ENCODE measurements around the gene TMEM150B.

The TMEM150B gene

GRCh38 chr19:55306712-55307111 is 18.4 kb downstream of the TMEM150B start:
- Histone ChIP-seq H3K9me3 (ENCODE audit: insufficient read depth, low read length) (no peaks in the 10 kb centered on the region), H3K36me3 (ENCODE audit: insufficient read depth, insufficient read length, low read length) (peaks cover 65% of the 10 kb centered on the region), H3K4me3 (ENCODE audit: insufficient read length, low read depth) (no peak overlapping the region), H3K9ac (ENCODE audit: insufficient read length, low read depth) (no peak overlapping the region), H3K4me1 (ENCODE audit: insufficient read depth, insufficient read length) (no peaks in the 10 kb centered on the region), H3K27me3 (ENCODE audit: insufficient read depth, insufficient read length) (no peaks in the 10 kb centered on the region)
- no peak for DNase-seq (ENCODE audit: low read depth, low spot score)
- TF ChIP-seq YY1 (IDR thresholded peaks at IDR 0.05; ENCODE audit: insufficient read depth, insufficient read length) (no peak), ZNF274 (IDR thresholded peaks at IDR 0.05; ENCODE audit: low read depth, low read length) (no peak), SUZ12 (IDR thresholded peaks at IDR 0.05; ENCODE audit: extremely low read depth, insufficient read depth, insufficient read length) (no peak)

- no peak overlapping the region for H3K9ac ChIP-seq (ENCODE audit: insufficient read length, low read depth)
- no peak overlapping the region for H3K4me3 ChIP-seq (ENCODE audit: insufficient read length, low read depth)
- peaks cover 67% of the 10 kb centered on the region for H3K36me3 ChIP-seq (ENCODE audit: insufficient read depth, insufficient read length, low read length)
- no peak for TF ChIP-seq ZNF274 (IDR thresholded peaks at IDR 0.05; ENCODE audit: low read depth, low read length)
- no peak for TF ChIP-seq YY1 (IDR thresholded peaks at IDR 0.05; ENCODE audit: insufficient read depth, insufficient read length)
- TF ChIP-seq SUZ12 (IDR thresholded peaks at IDR 0.05; ENCODE audit: extremely low read depth, insufficient read depth, insufficient read length), result no peak
- peaks cover 6% of the 10 kb centered on the region for H3K4me1 ChIP-seq (ENCODE audit: insufficient read depth, insufficient read length)
- no peaks in the 10 kb centered on the region for H3K9me3 ChIP-seq (ENCODE audit: insufficient read depth, low read length)
- DNase-seq (ENCODE audit: low read depth, low spot score), result no peak
- no peaks in the 10 kb centered on the region for H3K27me3 ChIP-seq (ENCODE audit: insufficient read depth, insufficient read length)
Measured at GRCh38 chr19:55305983-55306562, 19.1 kb downstream of the TMEM150B start.

GRCh38 chr19:55305491-55305890 is 19.6 kb downstream of the TMEM150B start:
- Histone ChIP-seq H3K4me1 (ENCODE audit: insufficient read depth, insufficient read length) (peaks cover 8% of the 10 kb centered on the region), H3K27me3 (ENCODE audit: insufficient read depth, insufficient read length) (no peaks in the 10 kb centered on the region), H3K9me3 (ENCODE audit: insufficient read depth, low read length) (no peaks in the 10 kb centered on the region), H3K36me3 (ENCODE audit: insufficient read depth, insufficient read length, low read length) (peaks cover 67% of the 10 kb centered on the region), H3K4me3 (ENCODE audit: insufficient read length, low read depth) (no peak overlapping the region), H3K9ac (ENCODE audit: insufficient read length, low read depth) (no peak overlapping the region)
- DNase-seq (ENCODE audit: low read depth, low spot score), result no peak
- TF ChIP-seq ZNF274 (IDR thresholded peaks at IDR 0.05; ENCODE audit: low read depth, low read length) (no peak), YY1 (IDR thresholded peaks at IDR 0.05; ENCODE audit: insufficient read depth, insufficient read length) (no peak), SUZ12 (IDR thresholded peaks at IDR 0.05; ENCODE audit: extremely low read depth, insufficient read depth, insufficient read length) (no peak)

- no peak overlapping the region for H3K9ac ChIP-seq (ENCODE audit: insufficient read length, low read depth)
- peaks cover 63% of the 10 kb centered on the region for H3K36me3 ChIP-seq (ENCODE audit: insufficient read depth, insufficient read length, low read length)
- H3K9me3 ChIP-seq (ENCODE audit: insufficient read depth, low read length), result no peaks in the 10 kb centered on the region
- H3K4me1 ChIP-seq (ENCODE audit: insufficient read depth, insufficient read length), result peaks cover 8% of the 10 kb centered on the region
- TF ChIP-seq SUZ12 (IDR thresholded peaks at IDR 0.05; ENCODE audit: extremely low read depth, insufficient read depth, insufficient read length) (no peak), ZNF274 (IDR thresholded peaks at IDR 0.05; ENCODE audit: low read depth, low read length) (no peak), YY1 (IDR thresholded peaks at IDR 0.05; ENCODE audit: insufficient read depth, insufficient read length) (no peak)
- no peak overlapping the region for H3K4me3 ChIP-seq (ENCODE audit: insufficient read length, low read depth)
- DNase-seq (ENCODE audit: low read depth, low spot score), result no peak
- no peaks in the 10 kb centered on the region for H3K27me3 ChIP-seq (ENCODE audit: insufficient read depth, insufficient read length)
Measured at GRCh38 chr19:55304980-55305379, 20.2 kb downstream of the TMEM150B start.

- peak; percentile 36 for DNase-seq (ENCODE audit: low read depth, low spot score)
- no peaks in the 10 kb centered on the region for H3K27me3 ChIP-seq (ENCODE audit: insufficient read depth, insufficient read length)
- H3K9me3 ChIP-seq (ENCODE audit: insufficient read depth, low read length), result no peaks in the 10 kb centered on the region
- no peak for TF ChIP-seq ZNF274 (IDR thresholded peaks at IDR 0.05; ENCODE audit: low read depth, low read length)
- TF ChIP-seq YY1 (IDR thresholded peaks at IDR 0.05; ENCODE audit: insufficient read depth, insufficient read length), result no peak
- no peak for TF ChIP-seq SUZ12 (IDR thresholded peaks at IDR 0.05; ENCODE audit: extremely low read depth, insufficient read depth, insufficient read length)
- H3K4me3 ChIP-seq (ENCODE audit: insufficient read length, low read depth), result no peak overlapping the region
- peaks cover 62% of the 10 kb centered on the region for H3K36me3 ChIP-seq (ENCODE audit: insufficient read depth, insufficient read length, low read length)
- H3K4me1 ChIP-seq (ENCODE audit: insufficient read depth, insufficient read length), result peaks cover 8% of the 10 kb centered on the region
- no peak overlapping the region for H3K9ac ChIP-seq (ENCODE audit: insufficient read length, low read depth)
Measured at GRCh38 chr19:55304279-55304978, 20.7 kb downstream of the TMEM150B start.

GRCh38 chr19:55303477-55303876 is 21.7 kb downstream of the TMEM150B start:
- Histone ChIP-seq H3K36me3 (ENCODE audit: insufficient read depth, insufficient read length, low read length) (peaks cover 58% of the 10 kb centered on the region), H3K9ac (ENCODE audit: insufficient read length, low read depth) (no peak overlapping the region), H3K9me3 (ENCODE audit: insufficient read depth, low read length) (no peaks in the 10 kb centered on the region), H3K4me3 (ENCODE audit: insufficient read length, low read depth) (no peak overlapping the region), H3K4me1 (ENCODE audit: insufficient read depth, insufficient read length) (peaks cover 8% of the 10 kb centered on the region), H3K27me3 (ENCODE audit: insufficient read depth, insufficient read length) (no peaks in the 10 kb centered on the region)
- TF ChIP-seq ZNF274 (IDR thresholded peaks at IDR 0.05; ENCODE audit: low read depth, low read length), result no peak
- no peak for TF ChIP-seq SUZ12 (IDR thresholded peaks at IDR 0.05; ENCODE audit: extremely low read depth, insufficient read depth, insufficient read length)
- no peak for TF ChIP-seq YY1 (IDR thresholded peaks at IDR 0.05; ENCODE audit: insufficient read depth, insufficient read length)
- DNase-seq (ENCODE audit: low read depth, low spot score), result no peak

- no peak overlapping the region for H3K9ac ChIP-seq (ENCODE audit: insufficient read length, low read depth)
- peaks cover 58% of the 10 kb centered on the region for H3K36me3 ChIP-seq (ENCODE audit: insufficient read depth, insufficient read length, low read length)
- no peaks in the 10 kb centered on the region for H3K9me3 ChIP-seq (ENCODE audit: insufficient read depth, low read length)
- H3K4me1 ChIP-seq (ENCODE audit: insufficient read depth, insufficient read length), result peaks cover 8% of the 10 kb centered on the region
- no peak for DNase-seq (ENCODE audit: low read depth, low spot score)
- TF ChIP-seq ZNF274 (IDR thresholded peaks at IDR 0.05; ENCODE audit: low read depth, low read length) (no peak), YY1 (IDR thresholded peaks at IDR 0.05; ENCODE audit: insufficient read depth, insufficient read length) (no peak), SUZ12 (IDR thresholded peaks at IDR 0.05; ENCODE audit: extremely low read depth, insufficient read depth, insufficient read length) (no peak)
- no peaks in the 10 kb centered on the region for H3K27me3 ChIP-seq (ENCODE audit: insufficient read depth, insufficient read length)
- H3K4me3 ChIP-seq (ENCODE audit: insufficient read length, low read depth), result no peak overlapping the region
Measured at GRCh38 chr19:55302318-55302703, 22.8 kb downstream of the TMEM150B start.

Data from NT2/D1 (cell line).